KMS-11 (cell line): ENCODE data around the gene TPM4.

Source experiments
- H2AFZ ChIP-seq: fragments of 200-600 bp; sonication (generic); 2 replicates; pipeline ENCODE4 v1.6.1; 2016; ENCODE audit warnings: antibody characterized with exemption, mixed run types, low read depth
- H3K27ac ChIP-seq: fragments of 200-600 bp; sonication (generic); 2 replicates; pipeline ENCODE4 v1.6.1; 2016; ENCODE audit warnings: mild to moderate bottlenecking, mixed run types
- H3K27me3 ChIP-seq: fragments of 200-600 bp; sonication (generic); 2 replicates; pipeline ENCODE4 v1.6.1; 2017; ENCODE audit warnings: mild to moderate bottlenecking, low read depth, mixed run types, moderate library complexity; ENCODE audit not compliant: insufficient read depth
- H3K36me3 ChIP-seq: fragments of 200-600 bp; sonication (generic); 2 replicates; pipeline ENCODE4 v1.6.1; 2017; ENCODE audit warnings: mild to moderate bottlenecking, mixed run types; ENCODE audit not compliant: insufficient read depth
- H3K4me1 ChIP-seq: fragments of 200-600 bp; sonication (generic); 2 replicates; pipeline ENCODE4 v1.6.1; 2016; ENCODE audit warnings: mild to moderate bottlenecking, low read depth, mixed run types; ENCODE audit not compliant: poor library complexity, severe bottlenecking
- H3K4me2 ChIP-seq: fragments of 200-600 bp; sonication (generic); 2 replicates; pipeline ENCODE4 v1.7.0; 2016; ENCODE audit warnings: mild to moderate bottlenecking, mixed run types
- H3K4me3 ChIP-seq: fragments of 200-600 bp; sonication (generic); IDR thresholded peaks from 2 replicates; pipeline ENCODE4 v1.6.1; 2017; ENCODE audit warnings: low read depth, low read length, mixed read lengths; ENCODE audit not compliant: insufficient read depth
- H3K79me2 ChIP-seq: fragments of 200-600 bp; sonication (generic); 2 replicates; pipeline ENCODE4 v1.6.1; 2016; ENCODE audit warnings: low read depth, mixed run types; ENCODE audit not compliant: insufficient read depth
- H3K9ac ChIP-seq: fragments of 200-600 bp; sonication (generic); 2 replicates; pipeline ENCODE4 v1.6.1; 2016; ENCODE audit warnings: mild to moderate bottlenecking, mixed run types
- H4K20me1 ChIP-seq: fragments of 200-600 bp; sonication (generic); 2 replicates; pipeline ENCODE4 v1.6.1; 2016; ENCODE audit warnings: mild to moderate bottlenecking, mixed run types; ENCODE audit not compliant: insufficient read depth
- TF ChIP-seq, protein P1 (sequence below): fragments of 200-600 bp; sonication (generic); conservative IDR thresholded peaks from 2 replicates; pipeline ENCODE4 v1.6.1; 2017; ENCODE audit warnings: low read depth, mild to moderate bottlenecking, antibody characterized with exemption, low read length, moderate library complexity, mixed read lengths

TPM4 gene

DNA sequence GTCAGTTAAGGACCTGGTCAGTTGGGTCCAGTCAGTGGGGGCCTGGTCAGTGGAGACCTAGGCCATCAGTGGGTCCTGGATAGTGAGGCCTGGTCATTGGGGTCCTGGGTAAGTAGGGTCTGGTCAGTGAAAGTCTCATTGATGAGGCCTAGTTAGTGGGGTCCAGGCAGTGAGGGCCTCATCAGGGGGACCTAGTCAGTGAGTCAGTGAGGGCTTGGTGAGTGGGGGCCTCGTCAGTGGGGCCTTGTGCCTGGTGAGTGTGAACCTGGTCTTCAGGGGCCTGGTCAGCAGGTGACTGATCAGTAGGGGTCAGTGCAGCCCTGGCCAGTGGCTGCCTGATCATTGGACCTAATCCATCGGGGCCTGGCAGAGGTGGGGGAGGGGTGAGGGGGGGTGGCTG is 42.6 kb upstream of the TPM4 start:
- Histone ChIP-seq H4K20me1 (no peaks in the 10 kb centered on the region), H2AFZ (no peak overlapping the region), H3K27ac (no peak overlapping the region), H3K4me1 (no peaks in the 10 kb centered on the region), H3K9ac (no peak overlapping the region), H3K79me2 (no peaks in the 10 kb centered on the region), H3K4me3 (no peak overlapping the region), H3K27me3 (peaks cover 6% of the 10 kb centered on the region; the same call in 1 of the 2 replicates), H3K36me3 (no peaks in the 10 kb centered on the region), H3K4me2 (no peak overlapping the region)
- TF ChIP-seq, protein P1, sequence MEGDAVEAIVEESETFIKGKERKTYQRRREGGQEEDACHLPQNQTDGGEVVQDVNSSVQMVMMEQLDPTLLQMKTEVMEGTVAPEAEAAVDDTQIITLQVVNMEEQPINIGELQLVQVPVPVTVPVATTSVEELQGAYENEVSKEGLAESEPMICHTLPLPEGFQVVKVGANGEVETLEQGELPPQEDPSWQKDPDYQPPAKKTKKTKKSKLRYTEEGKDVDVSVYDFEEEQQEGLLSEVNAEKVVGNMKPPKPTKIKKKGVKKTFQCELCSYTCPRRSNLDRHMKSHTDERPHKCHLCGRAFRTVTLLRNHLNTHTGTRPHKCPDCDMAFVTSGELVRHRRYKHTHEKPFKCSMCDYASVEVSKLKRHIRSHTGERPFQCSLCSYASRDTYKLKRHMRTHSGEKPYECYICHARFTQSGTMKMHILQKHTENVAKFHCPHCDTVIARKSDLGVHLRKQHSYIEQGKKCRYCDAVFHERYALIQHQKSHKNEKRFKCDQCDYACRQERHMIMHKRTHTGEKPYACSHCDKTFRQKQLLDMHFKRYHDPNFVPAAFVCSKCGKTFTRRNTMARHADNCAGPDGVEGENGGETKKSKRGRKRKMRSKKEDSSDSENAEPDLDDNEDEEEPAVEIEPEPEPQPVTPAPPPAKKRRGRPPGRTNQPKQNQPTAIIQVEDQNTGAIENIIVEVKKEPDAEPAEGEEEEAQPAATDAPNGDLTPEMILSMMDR, result no peak

GRCh38 chr19:16034180-16034579 is 42.1 kb upstream of the TPM4 start:
- H3K27ac ChIP-seq, result no peak overlapping the region
- no peaks in the 10 kb centered on the region for H3K4me1 ChIP-seq
- H3K79me2 ChIP-seq, result no peaks in the 10 kb centered on the region
- no peaks in the 10 kb centered on the region for H4K20me1 ChIP-seq
- H3K27me3 ChIP-seq, result peaks cover 6% of the 10 kb centered on the region; the same call in 1 of the 2 replicates
- TF ChIP-seq, protein P1, result no peak
- H3K4me2 ChIP-seq, result no peak overlapping the region
- no peak overlapping the region for H2AFZ ChIP-seq
- no peak overlapping the region for H3K4me3 ChIP-seq
- no peak overlapping the region for H3K9ac ChIP-seq
- no peaks in the 10 kb centered on the region for H3K36me3 ChIP-seq

DNA sequence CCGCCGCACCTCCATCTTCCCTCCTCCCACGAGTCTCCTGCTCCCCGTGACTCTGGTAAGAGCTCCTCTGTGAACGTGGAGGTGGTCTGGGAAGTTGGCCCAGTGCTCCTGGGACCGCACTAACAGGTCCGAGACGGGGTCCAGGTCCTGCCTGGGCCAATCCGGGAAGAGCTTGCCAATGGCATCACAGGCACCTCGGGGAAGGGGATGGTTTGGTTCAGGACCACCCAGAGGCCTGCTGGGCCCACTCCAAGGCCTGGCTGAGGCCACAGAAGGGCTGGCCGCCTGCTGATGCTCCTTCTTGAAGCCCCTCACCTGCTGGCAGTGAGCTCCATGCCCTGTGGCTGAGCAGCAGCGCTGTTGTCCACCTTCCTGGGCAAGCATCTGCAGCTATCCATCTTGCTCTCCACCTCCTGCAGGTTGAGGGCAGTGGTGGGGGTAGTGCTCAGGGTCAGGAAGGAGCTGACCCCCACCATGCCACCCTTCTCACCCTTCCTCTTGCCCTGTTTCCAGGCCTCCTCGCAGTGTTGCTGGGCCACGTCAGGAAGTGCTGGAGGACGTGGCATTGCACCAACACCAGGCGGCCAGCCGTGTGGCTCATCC is 41.2 kb upstream of the TPM4 start:
- H3K4me1 ChIP-seq, result no peaks in the 10 kb centered on the region
- no peaks in the 10 kb centered on the region for H4K20me1 ChIP-seq
- H3K4me3 ChIP-seq, result no peak overlapping the region
- no peak overlapping the region for H3K9ac ChIP-seq
- H3K79me2 ChIP-seq, result no peaks in the 10 kb centered on the region
- H3K4me2 ChIP-seq, result no peak overlapping the region
- H2AFZ ChIP-seq, result no peak overlapping the region
- no peaks in the 10 kb centered on the region for H3K36me3 ChIP-seq
- peaks cover 6% of the 10 kb centered on the region; the same call in 1 of the 2 replicates for H3K27me3 ChIP-seq
- TF ChIP-seq, protein P1, result no peak
- no peak overlapping the region for H3K27ac ChIP-seq

DNA sequence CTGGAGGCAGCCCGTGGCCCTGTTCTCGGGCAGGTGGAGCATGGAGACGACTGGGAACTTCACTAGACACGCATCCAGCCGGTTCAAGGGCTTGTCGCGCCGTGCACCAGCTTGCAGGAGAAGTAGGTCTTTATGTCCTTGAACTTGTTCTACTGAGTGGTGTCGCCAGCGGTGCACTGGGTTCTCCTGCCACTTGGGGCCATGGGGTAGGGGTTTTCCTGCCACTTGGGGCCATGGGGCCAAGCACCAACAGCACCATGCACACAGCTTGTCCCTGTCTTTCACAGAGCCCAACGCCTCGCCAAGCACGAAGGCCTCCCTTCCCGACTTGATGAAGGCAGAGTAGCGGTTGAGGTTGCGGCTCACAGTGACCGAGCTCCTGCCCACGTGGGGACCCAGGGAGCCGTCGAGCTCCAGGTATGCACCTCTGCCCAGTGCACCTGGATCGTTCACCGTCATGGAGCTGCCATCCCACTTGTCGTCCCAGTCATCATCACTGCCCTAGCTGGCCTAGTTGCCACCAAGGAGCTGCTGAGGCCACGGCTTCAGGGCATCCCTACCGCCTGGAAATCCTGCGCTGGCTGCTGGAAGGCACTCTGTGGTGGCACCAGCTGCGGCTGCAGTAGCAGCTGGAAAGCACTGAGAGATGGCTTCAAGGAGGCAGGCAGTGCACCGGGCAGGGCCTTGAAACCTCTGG is 40.5 kb upstream of the TPM4 start:
- no peak overlapping the region for H3K9ac ChIP-seq
- H3K36me3 ChIP-seq, result no peaks in the 10 kb centered on the region
- H3K27ac ChIP-seq, result no peak overlapping the region
- no peaks in the 10 kb centered on the region for H3K79me2 ChIP-seq
- H3K4me1 ChIP-seq, result no peaks in the 10 kb centered on the region
- TF ChIP-seq, protein P1, result no peak
- H4K20me1 ChIP-seq, result no peaks in the 10 kb centered on the region
- H3K27me3 ChIP-seq, result peaks cover 10% of the 10 kb centered on the region; the same call in 1 of the 2 replicates
- H3K4me3 ChIP-seq, result no peak overlapping the region
- H2AFZ ChIP-seq, result no peak overlapping the region
- no peak overlapping the region for H3K4me2 ChIP-seq
